ENCODE results near the gene PHLPP1. TPM values are rescaled to one million over a fixed set of nuclear protein-coding genes. Genes with fewer than 3 reads are reported as not detected.

PHLPP1 gene
- polyA plus RNA-seq, 2 donors, result 4.3 to 4.5 TPM

- Histone ChIP-seq H3K9me3 (ENCODE audit: control insufficient read depth in 2 of 2, insufficient read depth in 1 of 2, low read depth in 1 of 2, low read length in 1 of 2) (no peaks in the 10 kb centered on the region), H3K27ac (ENCODE audit: low read depth in 2 of 2, low read length in 1 of 2) (no peak overlapping the region), H3K27me3 (ENCODE audit: control insufficient read depth in 1 of 2, insufficient read depth in 2 of 2, low read length in 2 of 2) (no peaks in the 10 kb centered on the region), H3K4me3 (ENCODE audit: low read depth in 1 of 2, low read length in 2 of 2) (no peak overlapping the region), H3K4me1 (ENCODE audit: control insufficient read depth in 2 of 2, insufficient read depth in 2 of 2, low read length in 1 of 2) (no peaks in the 10 kb centered on the region), H3K36me3 (ENCODE audit: control insufficient read depth in 2 of 2, insufficient read depth in 2 of 2, low read length in 1 of 2) (peaks cover 0 to 3% of the 10 kb centered on the region in 2 donors)
- WGBS, 2 donors, result 87 to 90% methylated on average over 1 of the region's 1 CpG
These were observed 118.2 kb downstream of the PHLPP1 start for GRCh38 chr18:62833494-62833893.

- 68 to 92% methylated on average over 4 of the region's 4 CpGs for WGBS, 2 donors
- H3K9me3 ChIP-seq (ENCODE audit: control insufficient read depth in 2 of 2, insufficient read depth in 1 of 2, low read depth in 1 of 2, low read length in 1 of 2), result no peaks in the 10 kb centered on the region
- H3K4me3 ChIP-seq (ENCODE audit: low read depth in 1 of 2, low read length in 2 of 2), result no peak overlapping the region
- H3K27me3 ChIP-seq (ENCODE audit: control insufficient read depth in 1 of 2, insufficient read depth in 2 of 2, low read length in 2 of 2), result no peaks in the 10 kb centered on the region
- no peak overlapping the region for H3K27ac ChIP-seq (ENCODE audit: low read depth in 2 of 2, low read length in 1 of 2)
- H3K36me3 ChIP-seq (ENCODE audit: control insufficient read depth in 2 of 2, insufficient read depth in 2 of 2, low read length in 1 of 2), result peaks cover 0 to 3% of the 10 kb centered on the region in 2 donors
- H3K4me1 ChIP-seq (ENCODE audit: control insufficient read depth in 2 of 2, insufficient read depth in 2 of 2, low read length in 1 of 2), result no peaks in the 10 kb centered on the region
These were observed 119.4 kb downstream of the PHLPP1 start for GRCh38 chr18:62834715-62835114.

DNA sequence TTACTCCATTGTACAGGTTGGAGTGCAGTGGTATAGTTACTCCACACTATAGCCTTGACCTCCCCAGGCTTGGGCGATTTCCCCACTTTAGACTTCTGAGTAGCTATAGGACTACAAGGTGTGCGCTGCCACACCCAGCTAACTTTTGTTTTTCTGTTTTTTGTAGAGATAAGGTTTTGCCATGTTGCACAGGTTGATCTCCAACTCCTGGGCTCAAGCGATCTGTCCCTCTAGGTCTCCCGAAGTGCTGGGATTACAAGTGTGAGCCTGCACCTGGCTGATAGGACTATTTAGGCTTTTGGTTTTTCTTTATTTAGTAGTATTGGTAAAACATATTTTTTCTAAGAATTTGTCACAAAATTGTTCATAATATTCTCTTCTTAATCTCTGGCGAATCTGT, 121.7 kb downstream of the PHLPP1 start:
- Histone ChIP-seq H3K9me3 (ENCODE audit: control insufficient read depth in 2 of 2, insufficient read depth in 1 of 2, low read depth in 1 of 2, low read length in 1 of 2) (no peaks in the 10 kb centered on the region), H3K36me3 (ENCODE audit: control insufficient read depth in 2 of 2, insufficient read depth in 2 of 2, low read length in 1 of 2) (no peaks in the 10 kb centered on the region), H3K4me1 (ENCODE audit: control insufficient read depth in 2 of 2, insufficient read depth in 2 of 2, low read length in 1 of 2) (no peaks in the 10 kb centered on the region), H3K27ac (ENCODE audit: low read depth in 2 of 2, low read length in 1 of 2) (no peak overlapping the region), H3K4me3 (ENCODE audit: low read depth in 1 of 2, low read length in 2 of 2) (no peak overlapping the region), H3K27me3 (ENCODE audit: control insufficient read depth in 1 of 2, insufficient read depth in 2 of 2, low read length in 2 of 2) (no peaks in the 10 kb centered on the region)
- 98% methylated on average over 5 of the region's 5 CpGs for WGBS, 2 donors

GRCh38 chr18:62838475-62839098, 123.2 kb downstream of the PHLPP1 start:
- Histone ChIP-seq H3K9me3 (ENCODE audit: control insufficient read depth in 2 of 2, insufficient read depth in 1 of 2, low read depth in 1 of 2, low read length in 1 of 2) (no peaks in the 10 kb centered on the region), H3K4me3 (ENCODE audit: low read depth in 1 of 2, low read length in 2 of 2) (no peak overlapping the region), H3K27ac (ENCODE audit: low read depth in 2 of 2, low read length in 1 of 2) (no peak overlapping the region), H3K27me3 (ENCODE audit: control insufficient read depth in 1 of 2, insufficient read depth in 2 of 2, low read length in 2 of 2) (no peaks in the 10 kb centered on the region), H3K4me1 (ENCODE audit: control insufficient read depth in 2 of 2, insufficient read depth in 2 of 2, low read length in 1 of 2) (no peaks in the 10 kb centered on the region), H3K36me3 (ENCODE audit: control insufficient read depth in 2 of 2, insufficient read depth in 2 of 2, low read length in 1 of 2) (no peaks in the 10 kb centered on the region)
- 78 to 100% methylated on average over 1 of the region's 1 CpG for WGBS, 2 donors

DNA sequence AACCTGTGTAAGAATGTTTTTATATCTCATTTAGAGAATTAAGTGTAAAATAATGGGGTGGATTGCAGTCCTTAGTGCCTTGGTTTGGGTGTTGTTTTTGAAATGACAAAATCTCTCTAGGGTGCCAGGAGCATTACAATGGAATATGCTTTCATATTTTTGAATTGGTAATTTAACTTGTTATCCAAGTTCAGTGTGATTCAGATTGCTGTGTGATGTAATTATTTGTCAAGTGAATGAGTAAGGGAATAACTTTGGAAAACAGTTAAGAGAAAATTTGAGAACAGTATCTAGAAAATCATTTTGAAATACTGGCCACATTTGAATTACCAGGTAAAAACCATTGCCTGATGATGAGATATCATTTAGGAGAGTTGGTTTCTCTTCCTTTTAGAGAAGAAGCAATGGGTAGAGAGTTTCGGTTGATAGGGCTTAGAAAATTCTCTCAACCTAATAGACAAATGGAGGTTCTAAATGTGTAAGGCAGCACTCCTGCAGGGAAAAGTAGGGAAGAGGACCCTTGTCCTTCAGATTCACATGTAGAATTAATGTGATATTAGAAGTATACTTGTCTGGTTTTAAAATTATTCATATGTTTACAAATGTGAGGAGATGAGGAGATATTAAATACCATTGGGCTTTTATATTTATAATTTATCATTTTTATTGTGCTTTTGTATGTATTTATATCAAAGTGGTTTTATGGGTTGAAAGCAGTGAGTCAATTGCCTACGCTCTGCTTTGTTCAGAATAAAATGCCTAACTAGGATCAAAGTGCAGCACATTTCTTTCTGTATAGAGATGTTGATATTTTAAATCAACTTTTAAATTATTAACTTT, 124.8 kb downstream of the PHLPP1 start:
- H3K27ac ChIP-seq (ENCODE audit: low read depth in 2 of 2, low read length in 1 of 2), result no peak overlapping the region
- no peaks in the 10 kb centered on the region for H3K9me3 ChIP-seq (ENCODE audit: control insufficient read depth in 2 of 2, insufficient read depth in 1 of 2, low read depth in 1 of 2, low read length in 1 of 2)
- 81 to 86% methylated on average over 2 of the region's 2 CpGs for WGBS, 2 donors
- H3K36me3 ChIP-seq (ENCODE audit: control insufficient read depth in 2 of 2, insufficient read depth in 2 of 2, low read length in 1 of 2), result no peaks in the 10 kb centered on the region
- no peaks in the 10 kb centered on the region for H3K4me1 ChIP-seq (ENCODE audit: control insufficient read depth in 2 of 2, insufficient read depth in 2 of 2, low read length in 1 of 2)
- no peaks in the 10 kb centered on the region for H3K27me3 ChIP-seq (ENCODE audit: control insufficient read depth in 1 of 2, insufficient read depth in 2 of 2, low read length in 2 of 2)
- no peak overlapping the region for H3K4me3 ChIP-seq (ENCODE audit: low read depth in 1 of 2, low read length in 2 of 2)

GRCh38 chr18:62841405-62841804, 126.1 kb downstream of the PHLPP1 start:
- WGBS, 2 donors, result 93 to 97% methylated on average over 1 of the region's 1 CpG
- no peaks in the 10 kb centered on the region for H3K27me3 ChIP-seq (ENCODE audit: control insufficient read depth in 1 of 2, insufficient read depth in 2 of 2, low read length in 2 of 2)
- no peak overlapping the region for H3K4me3 ChIP-seq (ENCODE audit: low read depth in 1 of 2, low read length in 2 of 2)
- H3K27ac ChIP-seq (ENCODE audit: low read depth in 2 of 2, low read length in 1 of 2), result no peak overlapping the region
- no peaks in the 10 kb centered on the region for H3K4me1 ChIP-seq (ENCODE audit: control insufficient read depth in 2 of 2, insufficient read depth in 2 of 2, low read length in 1 of 2)
- H3K36me3 ChIP-seq (ENCODE audit: control insufficient read depth in 2 of 2, insufficient read depth in 2 of 2, low read length in 1 of 2), result no peaks in the 10 kb centered on the region
- H3K9me3 ChIP-seq (ENCODE audit: control insufficient read depth in 2 of 2, insufficient read depth in 1 of 2, low read depth in 1 of 2, low read length in 1 of 2), result no peaks in the 10 kb centered on the region

- Histone ChIP-seq H3K4me3 (ENCODE audit: low read depth in 1 of 2, low read length in 2 of 2) (no peak overlapping the region), H3K9me3 (ENCODE audit: control insufficient read depth in 2 of 2, insufficient read depth in 1 of 2, low read depth in 1 of 2, low read length in 1 of 2) (no peaks in the 10 kb centered on the region), H3K27me3 (ENCODE audit: control insufficient read depth in 1 of 2, insufficient read depth in 2 of 2, low read length in 2 of 2) (no peaks in the 10 kb centered on the region), H3K36me3 (ENCODE audit: control insufficient read depth in 2 of 2, insufficient read depth in 2 of 2, low read length in 1 of 2) (no peaks in the 10 kb centered on the region), H3K27ac (ENCODE audit: low read depth in 2 of 2, low read length in 1 of 2) (no peak overlapping the region), H3K4me1 (ENCODE audit: control insufficient read depth in 2 of 2, insufficient read depth in 2 of 2, low read length in 1 of 2) (no peaks in the 10 kb centered on the region)
- WGBS, 2 donors, result 96 to 98% methylated on average over 1 of the region's 1 CpG
These were observed 127.6 kb downstream of the PHLPP1 start for GRCh38 chr18:62842898-62843297.

DNA sequence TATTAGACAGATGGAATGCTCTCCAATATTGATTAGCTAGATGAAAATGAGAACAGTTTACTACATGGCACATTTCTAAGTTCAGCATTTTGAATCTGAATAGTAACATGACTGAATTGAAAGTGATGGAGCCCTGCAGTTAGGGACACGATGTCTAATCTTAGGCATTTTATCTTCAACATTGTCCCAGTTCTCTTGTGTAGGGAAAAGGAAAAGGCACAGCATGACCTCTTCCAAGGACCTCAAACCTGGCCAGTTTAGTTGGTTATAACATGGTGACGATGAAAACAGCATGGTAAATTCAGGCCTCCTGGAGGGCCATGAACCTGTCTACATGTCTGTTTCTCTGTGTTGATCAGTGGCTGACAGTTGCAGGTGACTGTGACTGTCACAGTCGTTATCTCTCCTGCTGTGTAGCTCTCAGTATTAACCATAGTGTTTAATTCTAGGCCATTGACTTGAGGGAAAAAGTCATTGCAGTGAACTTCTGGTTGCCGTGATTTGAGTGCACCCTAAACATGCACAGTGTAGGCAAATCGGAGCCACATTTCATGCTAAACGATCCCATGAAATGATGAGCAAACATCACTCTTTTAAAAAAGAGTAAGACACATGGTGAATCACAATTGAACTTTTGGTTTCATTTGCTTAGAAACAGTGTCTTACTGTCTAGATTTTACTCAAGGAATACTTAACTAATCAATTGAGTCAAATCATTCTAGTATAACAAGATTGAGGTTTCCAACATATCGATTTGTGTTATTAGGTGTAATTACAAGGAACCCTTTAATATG, 129.7 kb downstream of the PHLPP1 start:
- no peaks in the 10 kb centered on the region for H3K9me3 ChIP-seq (ENCODE audit: control insufficient read depth in 2 of 2, insufficient read depth in 1 of 2, low read depth in 1 of 2, low read length in 1 of 2)
- no peaks in the 10 kb centered on the region for H3K27me3 ChIP-seq (ENCODE audit: control insufficient read depth in 1 of 2, insufficient read depth in 2 of 2, low read length in 2 of 2)
- WGBS, 2 donors, result 79 to 83% methylated on average over 7 of the region's 7 CpGs
- no peaks in the 10 kb centered on the region for H3K36me3 ChIP-seq (ENCODE audit: control insufficient read depth in 2 of 2, insufficient read depth in 2 of 2, low read length in 1 of 2)
- H3K4me3 ChIP-seq (ENCODE audit: low read depth in 1 of 2, low read length in 2 of 2), result no peak overlapping the region
- H3K4me1 ChIP-seq (ENCODE audit: control insufficient read depth in 2 of 2, insufficient read depth in 2 of 2, low read length in 1 of 2), result no peaks in the 10 kb centered on the region
- no peak overlapping the region for H3K27ac ChIP-seq (ENCODE audit: low read depth in 2 of 2, low read length in 1 of 2)

GRCh38 chr18:62846313-62846712, 131.0 kb downstream of the PHLPP1 start:
- Histone ChIP-seq H3K9me3 (ENCODE audit: control insufficient read depth in 2 of 2, insufficient read depth in 1 of 2, low read depth in 1 of 2, low read length in 1 of 2) (no peaks in the 10 kb centered on the region), H3K36me3 (ENCODE audit: control insufficient read depth in 2 of 2, insufficient read depth in 2 of 2, low read length in 1 of 2) (no peaks in the 10 kb centered on the region), H3K27ac (ENCODE audit: low read depth in 2 of 2, low read length in 1 of 2) (no peak overlapping the region), H3K4me3 (ENCODE audit: low read depth in 1 of 2, low read length in 2 of 2) (no peak overlapping the region), H3K27me3 (ENCODE audit: control insufficient read depth in 1 of 2, insufficient read depth in 2 of 2, low read length in 2 of 2) (no peaks in the 10 kb centered on the region), H3K4me1 (ENCODE audit: control insufficient read depth in 2 of 2, insufficient read depth in 2 of 2, low read length in 1 of 2) (no peaks in the 10 kb centered on the region)

All from esophagus (tissue), 2 donors.